T47D (cell line): ENCODE measurements around the gene APOO.

Experiments
- DNase-seq, 2 experiments: peaks; one replicate each; pipeline versions ENCODE4 v3.0.0 to v3.0.0-alpha.2; 2011 to 2012; ENCODE audit warnings: low read depth in 1 of 2, low spot score in 1 of 2
- JUND ChIP-seq: IDR thresholded peaks from 2 replicates; pipeline ENCODE4 v1.6.1; 2012; ENCODE audit warnings: low read depth
- in situ Hi-C: cut with HindIII; loops from 2 replicates; pipeline ENCODE4 v1.10.0; 2016; ENCODE audit warnings: low sequenced_read_pairs, low pct_unique_long_range_greater_than_20kb

APOO gene

GRCh38 chrX:23784470-23785331 is 123.0 kb downstream of the APOO start:
- in situ Hi-C loops: no loop called here
- no peak for TF ChIP-seq JUND
- peak in 1 of 2 experiments; percentile 25 for DNase-seq

GRCh38 chrX:23783589-23784469 is 123.9 kb downstream of the APOO start:
- no peak for DNase-seq
- no peak for TF ChIP-seq JUND
- in situ Hi-C loops: no loop called here
